IMR-90 (cell line): ENCODE measurements around the gene MYOCD. TPM values are rescaled to one million over a fixed set of nuclear protein-coding genes. Genes with fewer than 3 reads are reported as not detected.

ENCODE experiments used
- ATAC-seq: fragments of 200-7000 bp; cut with Tn5 transposase; 2 replicates; pipeline ENCODE4 v1.9.1; 2020; ENCODE audit warnings: low read depth, mild to moderate bottlenecking, moderate library complexity
- BruUV-seq: library from RNA; stranded (reverse); fragments of 400-500 nt; replicated peaks from 2 replicates; lab custom pipeline; 2021; lab: Mats Ljungman, UMichigan
- CTCF ChIA-PET: fragments of 300-600 bp; formaldehyde crosslinking; extraction: SDS; loops from one replicate; lab custom pipeline; 2021; ENCODE audit warnings: antibody characterized with exemption; lab: Yijun Ruan, JAX
- POLR2A ChIA-PET: fragments of 300-600 bp; sonication (Branson Sonifier 250); formaldehyde crosslinking; loops from one replicate; lab custom pipeline; 2022; ENCODE audit warnings: antibody characterized with exemption; ENCODE audit not compliant: unreplicated experiment; lab: Charles Lee
- DNase-seq: peaks from one replicate; pipeline ENCODE4 v3.0.0; 2013
- H2AFZ ChIP-seq: replicated peaks from 2 replicates; pipeline ENCODE3; 2013; ENCODE audit warnings: low read length, mild to moderate bottlenecking; ENCODE audit not compliant: poor library complexity
- H2AK5ac ChIP-seq: 2 replicates; pipeline ENCODE4 v1.6.1; 2013; ENCODE audit warnings: low read depth, low read length, inconsistent platforms
- H2AK9ac ChIP-seq: replicated peaks from 2 replicates; pipeline ENCODE3; 2013; ENCODE audit warnings: mild to moderate bottlenecking, low read depth, low read length, moderate library complexity; ENCODE audit not compliant: poor library complexity
- H2BK120ac ChIP-seq: 2 replicates; pipeline ENCODE4 v1.6.1; 2013; ENCODE audit warnings: low read depth, low read length, inconsistent platforms
- H2BK15ac ChIP-seq: 3 replicates; pipeline ENCODE4 v1.6.1; 2013; ENCODE audit warnings: low read depth, low read length, inconsistent platforms
- H2BK20ac ChIP-seq: 2 replicates; pipeline ENCODE4 v1.6.1; 2013; ENCODE audit warnings: low read depth, mild to moderate bottlenecking, inconsistent platforms, low read length, moderate library complexity
- H2BK5ac ChIP-seq: 2 replicates; pipeline ENCODE4 v1.6.1; 2013; ENCODE audit warnings: mild to moderate bottlenecking, low read depth, low read length, inconsistent platforms; ENCODE audit not compliant: poor library complexity, severe bottlenecking
- H3K14ac ChIP-seq: replicated peaks from 2 replicates; pipeline ENCODE4 v1.6.1; 2013; ENCODE audit warnings: low read depth, low read length, inconsistent platforms
- H3K18ac ChIP-seq: 2 replicates; pipeline ENCODE4 v1.6.1; 2013; ENCODE audit warnings: low read depth, low read length, control low read depth
- H3K23ac ChIP-seq: 2 replicates; pipeline ENCODE4 v1.6.1; 2013; ENCODE audit warnings: low read depth, low read length, inconsistent platforms
- H3K27ac ChIP-seq: 2 replicates; pipeline ENCODE4 v1.5.1; 2013; ENCODE audit warnings: mild to moderate bottlenecking, control low read depth, low read length; ENCODE audit not compliant: insufficient read depth
- H3K27me3 ChIP-seq: 2 replicates; pipeline ENCODE4 v1.6.1; 2013; ENCODE audit warnings: low read length; ENCODE audit not compliant: control insufficient read depth, insufficient read depth
- H3K36me3 ChIP-seq: 2 replicates; pipeline ENCODE4 v1.6.1; 2013; ENCODE audit warnings: low read length, mixed read lengths; ENCODE audit not compliant: control insufficient read depth, insufficient read depth
- H3K4ac ChIP-seq: 2 replicates; pipeline ENCODE4 v1.6.1; 2013; ENCODE audit warnings: low read depth, low read length, inconsistent platforms
- H3K4me1 ChIP-seq: 2 replicates; pipeline ENCODE4 v1.6.1; 2013; ENCODE audit warnings: low read length, mixed read lengths; ENCODE audit not compliant: control insufficient read depth, insufficient read depth
- H3K4me2 ChIP-seq: 2 replicates; pipeline ENCODE4 v1.6.1; 2013; ENCODE audit warnings: low read depth, mild to moderate bottlenecking, control low read depth, low read length, moderate library complexity
- H3K4me3 ChIP-seq: 2 replicates; pipeline ENCODE4 v1.5.1; 2013; ENCODE audit warnings: low read depth, mild to moderate bottlenecking, control low read depth, low read length, moderate library complexity; ENCODE audit not compliant: insufficient read depth
- H3K56ac ChIP-seq: 2 replicates; pipeline ENCODE4 v1.6.1; 2013; ENCODE audit warnings: low read length, inconsistent platforms; ENCODE audit not compliant: insufficient read depth; ENCODE audit errors: extremely low read depth
- H3K79me1 ChIP-seq, 2 experiments: 2 replicates each; pipeline ENCODE4 v1.6.1; 2013; ENCODE audit warnings: low read length in 2 of 2, inconsistent platforms in 1 of 2, low read depth in 1 of 2
- H3K9ac ChIP-seq: 2 replicates; pipeline ENCODE4 v1.6.1; 2013; ENCODE audit warnings: low read depth, low read length, control low read depth
- H3K9me1 ChIP-seq: 2 replicates; pipeline ENCODE4 v1.6.1; 2013; ENCODE audit warnings: low read length, inconsistent platforms; ENCODE audit not compliant: insufficient read depth
- H3K9me3 ChIP-seq: 2 replicates; pipeline ENCODE4 v1.6.1; 2013; ENCODE audit warnings: low read length; ENCODE audit not compliant: control insufficient read depth, insufficient read depth
- H4K20me1 ChIP-seq: 2 replicates; pipeline ENCODE4 v1.6.1; 2013; ENCODE audit warnings: low read length, inconsistent platforms; ENCODE audit not compliant: insufficient read depth
- H4K5ac ChIP-seq: 2 replicates; pipeline ENCODE4 v1.6.1; 2013; ENCODE audit warnings: mild to moderate bottlenecking, low read depth, low read length, control low read depth
- H4K8ac ChIP-seq, 2 experiments: 2 replicates each; pipeline ENCODE4 v1.6.1; 2013; ENCODE audit warnings: low read depth in 2 of 2, low read length in 2 of 2, control low read depth in 1 of 2, inconsistent platforms in 1 of 2
- H4K91ac ChIP-seq: 2 replicates; pipeline ENCODE4 v1.6.1; 2013; ENCODE audit warnings: low read depth, low read length, inconsistent platforms; ENCODE audit not compliant: insufficient read depth
- BHLHE40 ChIP-seq: fragments of 150-350 bp; IDR thresholded peaks from 2 replicates; pipeline ENCODE4 v1.6.1; 2016; ENCODE audit warnings: mild to moderate bottlenecking, low read depth, low read length
- FOS ChIP-seq: fragments of 150-350 bp; IDR thresholded peaks from 2 replicates; pipeline ENCODE4 v1.6.1; 2016; ENCODE audit warnings: low read depth, low read length
- WGBS, 2 experiments: methylation state at CpG; one replicate each; pipeline versions ENCODE4 v1.1.5 to v1.1.7; 2013; ENCODE audit warnings: missing lambda C conversion rate in 2 of 2; ENCODE audit not compliant: insufficient read length in 1 of 2; ENCODE audit errors: extremely low coverage in 2 of 2; 5-methylcytosine and 5-hydroxymethylcytosine counted together
- dilution Hi-C: fragments of 300-500 bp; cut with HindIII; formaldehyde crosslinking; loops from one replicate; pipeline ENCODE4 v1.14.3; 2018; ENCODE audit warnings: low sequenced_read_pairs; ENCODE audit not compliant: unreplicated experiment
- in situ Hi-C: fragments of 300-500 bp; cut with MboI; formaldehyde crosslinking; loops from 3 replicates; pipeline ENCODE4 v1.14.3; 2019; ENCODE audit warnings: low sequenced_read_pairs, inconsistent platforms, mixed read lengths
- intact Hi-C: fragments of 100-400 bp; cut with micrococcal nuclease; formaldehyde crosslinking; loops from 2 replicates; pipeline ENCODE4 v1.10.0; 2022
- polyA plus RNA-seq, 3 experiments: library from polyadenylated mRNA; depleted of rRNA; stranded (reverse); fragments of >200 nt; gene quantifications; 2 replicates each; pipeline ENCODE4 v1.2.3, GENCODE V29; 2012; ENCODE audit warnings: low replicate concordance in 1 of 3
- total RNA-seq: library from RNA; depleted of rRNA; stranded (reverse); fragments of >200 nt; gene quantifications from 2 replicates; pipeline ENCODE4 v1.2.3, GENCODE V29; 2012

Gene MYOCD
- total and polyA plus RNA-seq, 2 of the 4 experiments (the other 2 are of a cell fraction): 10.6 to 20.1 TPM

DNA sequence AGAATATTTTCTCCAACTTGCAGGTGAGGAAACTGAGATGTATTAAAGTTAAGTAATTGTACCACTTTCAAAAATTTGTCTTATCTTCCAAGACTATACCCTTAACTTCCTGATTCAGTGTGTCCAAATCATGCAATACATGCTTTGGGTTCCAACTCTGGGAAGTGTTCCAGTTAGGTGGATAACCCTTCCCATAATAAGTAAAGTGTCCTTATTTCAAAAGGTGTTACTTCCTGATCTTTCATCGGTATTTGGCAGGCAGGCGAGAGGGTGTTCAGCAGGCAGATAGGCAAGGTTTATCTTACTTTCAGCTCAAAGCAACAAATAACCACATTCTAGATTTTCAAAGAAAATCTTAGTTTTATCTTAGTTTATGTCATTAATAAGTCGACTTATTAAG lies 77.4 kb downstream of the MYOCD start:
- ChIA-PET POLR2A (no interaction called here), CTCF (interaction anchor here (0.6 to 1.8 kb wide), 7 partner anchors 48 to 513 kb away, joined by 3 to 9 read pairs (median 7); partner anchors contain the start of gene MYOCD)
- Histone ChIP-seq H3K23ac (no peak overlapping the region), H2BK15ac (peak overlapping the region; percentile 64; the same call in 1 of the 3 replicates), H3K79me1 (peaks cover 0 to 7% of the 10 kb centered on the region in 2 experiments; a peak in 1 of 4 replicates), H3K56ac (no peak overlapping the region), H3K4me2 (no peak overlapping the region), H4K20me1 (no peaks in the 10 kb centered on the region), H3K18ac (no peak overlapping the region; the same call in 1 of the 2 replicates), H3K4me1 (peaks cover 13% of the 10 kb centered on the region), H3K27ac (no peak overlapping the region), H3K9ac (no peak overlapping the region), H3K14ac (no peak overlapping the region), H2BK5ac (no peak overlapping the region), H3K4me3 (no peak overlapping the region), H3K36me3 (peaks cover 18% of the 10 kb centered on the region), H4K5ac (no peak overlapping the region), H2BK120ac (peak overlapping the region; percentile 47; the same call in 1 of the 2 replicates), H3K27me3 (no peaks in the 10 kb centered on the region), H4K91ac (no peak overlapping the region), H3K4ac (no peak overlapping the region), H4K8ac (no peak overlapping the region), H2AK5ac (peak overlapping the region; percentile 51), H2AFZ (no peak overlapping the region), H2BK20ac (no peak overlapping the region), H3K9me1 (peaks cover 8% of the 10 kb centered on the region), H2AK9ac (no peak overlapping the region), H3K9me3 (no peaks in the 10 kb centered on the region)
- dilution Hi-C loops (no loop called here), intact Hi-C loops (loop anchor here (2.0 to 5.0 kb wide), 2 partner anchors 260 to 501 kb away; no protein-coding TSS in a partner anchor), in situ Hi-C loops (loop anchor here (5.0 kb wide), 1 partner anchor 561 kb away; no protein-coding TSS in a partner anchor)
- ATAC-seq (no peak), DNase-seq (no peak)
- no CpG with 5 or more reads among the region's 3 CpGs for WGBS, 2 experiments
- TF ChIP-seq FOS (no peak), BHLHE40 (no peak)
- no TSS peak for BruUV-seq
